Measurements from ENCODE around the gene KRT6C. TPM values are rescaled to one million over a fixed set of nuclear protein-coding genes. Genes with fewer than 3 reads are reported as not detected.

Gene KRT6C
- total RNA-seq, 4 donors from 2014 or later, result not detected

DNA sequence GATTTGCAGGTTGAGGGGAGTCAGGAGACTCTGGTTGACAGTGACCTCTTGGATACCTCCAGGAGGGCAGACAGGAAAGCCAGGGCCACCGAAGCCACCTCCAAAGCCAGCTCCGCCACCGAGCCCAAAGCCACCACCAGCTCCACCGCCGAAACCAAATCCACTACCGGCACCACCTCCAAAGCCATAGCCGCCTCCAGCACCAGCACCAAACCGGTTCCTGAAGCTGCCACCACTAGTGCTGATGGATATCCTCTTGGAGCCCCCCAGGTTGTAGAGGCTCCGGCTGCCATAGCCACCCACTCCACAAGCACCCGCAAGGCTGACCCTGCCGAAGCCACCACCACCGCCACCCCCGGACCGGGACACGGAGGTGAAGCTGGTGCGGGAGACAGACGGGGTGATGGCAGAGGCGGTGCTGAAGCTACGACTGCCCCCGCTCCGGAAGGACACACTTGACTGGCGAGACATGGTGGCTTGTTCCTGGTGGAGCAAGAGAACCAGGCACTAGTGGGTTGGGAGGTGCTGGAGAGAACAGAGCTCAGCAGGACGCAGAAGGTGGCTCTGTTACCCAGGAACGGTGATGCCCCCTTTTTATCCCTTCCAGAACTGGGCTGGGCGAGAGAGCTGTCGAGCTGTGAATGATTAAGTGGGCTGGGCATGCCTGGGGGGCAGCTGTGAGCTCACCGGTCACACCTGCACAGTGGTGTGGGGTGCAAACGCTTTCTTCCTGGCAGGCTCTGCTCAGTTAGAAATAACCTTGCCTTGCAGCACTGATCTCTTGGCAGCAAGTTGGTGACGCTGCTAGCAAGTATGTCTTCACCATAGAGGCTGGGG is 46.4 kb upstream of the KRT6C start, which contains the start of gene KRT5:
TSS of gene KRT5 (minus strand) at position 569 of the 837 bp plus-strand sequence. CDS start at position 471, 98 bp downstream.
- TF ChIP-seq, protein P1, sequence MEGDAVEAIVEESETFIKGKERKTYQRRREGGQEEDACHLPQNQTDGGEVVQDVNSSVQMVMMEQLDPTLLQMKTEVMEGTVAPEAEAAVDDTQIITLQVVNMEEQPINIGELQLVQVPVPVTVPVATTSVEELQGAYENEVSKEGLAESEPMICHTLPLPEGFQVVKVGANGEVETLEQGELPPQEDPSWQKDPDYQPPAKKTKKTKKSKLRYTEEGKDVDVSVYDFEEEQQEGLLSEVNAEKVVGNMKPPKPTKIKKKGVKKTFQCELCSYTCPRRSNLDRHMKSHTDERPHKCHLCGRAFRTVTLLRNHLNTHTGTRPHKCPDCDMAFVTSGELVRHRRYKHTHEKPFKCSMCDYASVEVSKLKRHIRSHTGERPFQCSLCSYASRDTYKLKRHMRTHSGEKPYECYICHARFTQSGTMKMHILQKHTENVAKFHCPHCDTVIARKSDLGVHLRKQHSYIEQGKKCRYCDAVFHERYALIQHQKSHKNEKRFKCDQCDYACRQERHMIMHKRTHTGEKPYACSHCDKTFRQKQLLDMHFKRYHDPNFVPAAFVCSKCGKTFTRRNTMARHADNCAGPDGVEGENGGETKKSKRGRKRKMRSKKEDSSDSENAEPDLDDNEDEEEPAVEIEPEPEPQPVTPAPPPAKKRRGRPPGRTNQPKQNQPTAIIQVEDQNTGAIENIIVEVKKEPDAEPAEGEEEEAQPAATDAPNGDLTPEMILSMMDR (IDR thresholded peaks at IDR 0.05 in 4 of 5, conservative IDR thresholded peaks at IDR 0.05 in 1 of 5), result no peak
- TF ChIP-seq POLR2A (IDR thresholded peaks at IDR 0.05), result no peak
- H3K27ac ChIP-seq, result no peak within 1 kb of the TSS
- in situ Hi-C loops (cut with MboI; ENCODE audit: low sequenced_read_pairs in 4 of 4) (no loop called here), intact Hi-C loops (cut with DNase I; ENCODE audit: low total_unique reads) (no loop called here)
- H3K27me3 ChIP-seq, result peaks cover 0 to 9% (median 0%) of the 10 kb centered on the region in 3 donors
- DNase-seq, result no peak
- H3K36me3 ChIP-seq, result no peaks in the 10 kb centered on the region
- ATAC-seq, result no peak
- no peaks in the 10 kb centered on the region for H3K4me1 ChIP-seq
- H3K4me3 ChIP-seq, result no peak within 1 kb of the TSS
- H3K9me3 ChIP-seq, result no peaks in the 10 kb centered on the region

DNA sequence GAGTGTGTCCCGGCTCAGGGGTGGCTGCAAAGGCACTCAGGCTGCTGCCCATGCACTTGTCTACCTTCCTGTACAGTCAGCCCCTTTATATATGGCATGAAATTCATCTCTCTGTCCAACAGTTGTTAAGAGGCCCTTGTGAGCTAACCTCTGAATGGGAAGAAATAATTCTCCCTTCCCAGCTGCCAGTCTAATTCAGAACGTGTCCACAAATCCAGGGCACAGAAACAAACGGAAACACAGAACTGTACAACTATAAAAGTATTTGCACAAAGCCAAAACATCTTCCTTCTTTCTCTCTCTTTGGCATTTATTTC is 45.7 kb upstream of the KRT6C start:
- no peaks in the 10 kb centered on the region for H3K4me1 ChIP-seq
- DNase-seq (no peak), ATAC-seq (no peak)
- intact Hi-C loops (cut with DNase I; ENCODE audit: low total_unique reads) (no loop called here), in situ Hi-C loops (cut with MboI; ENCODE audit: low sequenced_read_pairs in 4 of 4) (no loop called here)
- H3K4me3 ChIP-seq, result no peak overlapping the region
- H3K9me3 ChIP-seq, result no peaks in the 10 kb centered on the region
- no peaks in the 10 kb centered on the region for H3K36me3 ChIP-seq
- H3K27me3 ChIP-seq, result peaks cover 0 to 9% (median 0%) of the 10 kb centered on the region in 3 donors
- no peak overlapping the region for H3K27ac ChIP-seq
- TF ChIP-seq, protein P1 (IDR thresholded peaks at IDR 0.05 in 4 of 5, conservative IDR thresholded peaks at IDR 0.05 in 1 of 5), result no peak
- no peak for TF ChIP-seq POLR2A (IDR thresholded peaks at IDR 0.05)

DNA sequence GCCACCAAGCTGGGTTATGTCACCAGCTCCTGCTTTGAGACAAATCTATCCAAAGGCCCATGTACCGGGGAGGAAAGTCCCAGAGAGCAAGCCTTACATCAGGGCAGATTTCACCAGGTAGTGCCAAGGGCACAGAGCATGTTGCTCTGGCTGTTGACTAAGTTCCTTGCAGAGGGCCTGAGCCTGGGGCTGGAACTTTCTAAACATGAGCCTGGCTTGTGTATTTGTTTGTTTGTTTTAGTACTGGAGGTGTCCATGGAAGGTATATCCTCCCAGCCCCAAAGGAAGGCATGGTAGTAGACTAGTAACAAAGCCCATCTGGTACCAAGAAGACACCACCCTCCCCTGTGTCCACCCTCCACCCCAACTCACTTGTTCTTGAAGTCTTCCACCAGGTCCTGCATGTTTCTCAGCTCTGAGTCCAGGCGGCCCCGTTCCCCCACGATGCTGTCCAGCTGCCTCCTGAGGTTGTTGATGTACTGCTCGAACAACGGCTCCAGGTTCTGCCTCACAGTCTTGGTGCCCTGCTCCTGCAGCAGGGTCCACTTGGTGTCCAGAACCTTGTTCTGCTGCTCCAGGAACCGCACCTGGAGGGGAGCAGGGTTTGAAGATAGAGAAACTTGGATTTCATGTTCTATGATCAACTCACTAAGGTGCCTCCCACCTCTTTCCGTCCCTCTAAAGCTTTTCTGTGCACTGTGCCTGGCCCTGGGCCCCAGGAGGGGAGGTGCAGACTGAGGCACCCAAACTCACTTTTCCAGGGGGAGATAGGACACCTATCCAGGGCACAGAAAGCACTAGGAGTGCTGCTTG is 45.2 kb upstream of the KRT6C start:
- peaks cover 0 to 9% (median 0%) of the 10 kb centered on the region in 3 donors for H3K27me3 ChIP-seq
- in situ Hi-C loops (cut with MboI; ENCODE audit: low sequenced_read_pairs in 4 of 4) (no loop called here), intact Hi-C loops (cut with DNase I; ENCODE audit: low total_unique reads) (no loop called here)
- no peaks in the 10 kb centered on the region for H3K9me3 ChIP-seq
- H3K4me1 ChIP-seq, result no peaks in the 10 kb centered on the region
- H3K36me3 ChIP-seq, result no peaks in the 10 kb centered on the region
- no peak overlapping the region for H3K4me3 ChIP-seq
- no peak overlapping the region for H3K27ac ChIP-seq
- ATAC-seq (no peak), DNase-seq (no peak)
- TF ChIP-seq, protein P1 (IDR thresholded peaks at IDR 0.05 in 4 of 5, conservative IDR thresholded peaks at IDR 0.05 in 1 of 5), result no peak
- no peak for TF ChIP-seq POLR2A (IDR thresholded peaks at IDR 0.05)

DNA sequence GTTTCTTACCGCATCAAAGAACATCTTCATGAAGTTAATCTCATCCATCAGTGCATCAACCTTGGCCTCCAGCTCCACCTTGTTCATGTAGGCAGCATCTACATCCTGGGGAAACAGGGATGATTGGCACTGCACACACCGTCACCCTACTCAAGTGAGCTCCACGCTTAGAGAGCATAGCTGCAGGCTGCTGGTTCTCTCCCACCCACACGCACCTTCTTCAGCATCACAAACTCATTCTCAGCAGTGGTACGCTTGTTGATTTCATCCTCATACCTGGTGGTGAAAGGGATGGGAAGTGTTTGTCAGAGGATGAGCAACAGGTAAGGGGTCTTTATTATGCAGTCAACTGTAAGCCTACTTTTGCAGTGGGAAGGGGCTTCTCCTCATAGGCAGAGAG is 44.3 kb upstream of the KRT6C start:
- Histone ChIP-seq H3K27ac (no peak overlapping the region), H3K36me3 (no peaks in the 10 kb centered on the region), H3K4me3 (no peak overlapping the region), H3K4me1 (no peaks in the 10 kb centered on the region), H3K9me3 (no peaks in the 10 kb centered on the region), H3K27me3 (peaks cover 0 to 5% (median 0%) of the 10 kb centered on the region in 3 donors)
- TF ChIP-seq, protein P1 (IDR thresholded peaks at IDR 0.05 in 4 of 5, conservative IDR thresholded peaks at IDR 0.05 in 1 of 5), result no peak
- TF ChIP-seq POLR2A (IDR thresholded peaks at IDR 0.05), result no peak
- in situ Hi-C loops (cut with MboI; ENCODE audit: low sequenced_read_pairs in 4 of 4) (no loop called here), intact Hi-C loops (cut with DNase I; ENCODE audit: low total_unique reads) (no loop called here)
- DNase-seq, result no peak
- ATAC-seq, result no peak

All from gastrocnemius medialis (tissue), 4 donors.